K562 (cell line): ENCODE data around the gene JPT2. TPM values are rescaled to one million over a fixed set of nuclear protein-coding genes. Genes with fewer than 3 reads are reported as not detected.

Experiments used
- ATAC-seq: fragments of 200-7000 bp; cut with Tn5 transposase; 3 replicates; pipeline ENCODE4 v1.9.1; 2020; ENCODE audit warnings: moderate library complexity
- BruUV-seq: library from RNA; stranded (reverse); fragments of 400-500 nt; replicated peaks from 2 replicates; lab custom pipeline; 2021; lab: Mats Ljungman, UMichigan
- CTCF ChIA-PET: fragments of 300-600 bp; formaldehyde crosslinking; extraction: SDS; loops from one replicate; lab custom pipeline; 2021; ENCODE audit warnings: low intra/inter-chr PET ratio; lab: Yijun Ruan, JAX
- POLR2A ChIA-PET: fragments of 300-600, 350-650 bp; sonication (Branson Sonifier 250); formaldehyde crosslinking; extraction: SDS; loops from one replicate; lab custom pipeline; 2021; ENCODE audit warnings: antibody characterized with exemption, inconsistent platforms; lab: Yijun Ruan, JAX
- DNase-seq, 4 experiments: peaks; one replicate each; pipeline versions ENCODE4 v3.0.0 to v3.0.0-alpha.2; 2011 to 2018; ENCODE audit warnings: low spot score in 3 of 4, mixed read lengths in 3 of 4; ENCODE audit errors: extremely low read depth in 1 of 4
- FAIRE-seq: peaks from 2 replicates; lab custom pipeline; 2011; peaks lifted over from hg19 to GRCh38; lab: Jason Lieb, UNC
- H2AFZ ChIP-seq: 2 replicates; pipeline ENCODE4 v1.6.0; 2011; ENCODE audit warnings: low read depth, low read length, control low read depth, inconsistent platforms
- H3K27ac ChIP-seq: fragments of 200-600 bp; 3 replicates; pipeline ENCODE4 v1.8.0; 2011; ENCODE audit warnings: low read depth, mild to moderate bottlenecking, control low read depth, inconsistent platforms, low read length, moderate library complexity, mixed read lengths; ENCODE audit errors: extremely low read depth
- H3K27me3 ChIP-seq, 2 experiments: fragments of 300-600 bp in 1 of 2; 2 replicates in 1 of 2; 3 replicates in 1 of 2; pipeline versions ENCODE4 v1.6.0 to v1.8.0; 2011; ENCODE audit warnings: inconsistent platforms in 2 of 2, low read length in 2 of 2, mild to moderate bottlenecking in 1 of 2, mixed read lengths in 1 of 2, moderate library complexity in 1 of 2; ENCODE audit not compliant: control insufficient read depth in 2 of 2, insufficient read depth in 2 of 2
- H3K36me3 ChIP-seq: fragments of 300-600 bp; 3 replicates; pipeline ENCODE4 v1.8.0; 2011; ENCODE audit warnings: mild to moderate bottlenecking, low read length, inconsistent platforms; ENCODE audit not compliant: control insufficient read depth, insufficient read depth
- H3K4me1 ChIP-seq, 2 experiments: fragments of 200-600 bp in 1 of 2; replicated peaks in 1 of 2; 2 replicates in 1 of 2; 3 replicates in 1 of 2; pipeline versions ENCODE4 v1.5.1 to v1.8.0; 2011; ENCODE audit warnings: inconsistent platforms in 2 of 2, low read length in 2 of 2, mild to moderate bottlenecking in 1 of 2, mixed read lengths in 1 of 2, moderate library complexity in 1 of 2; ENCODE audit not compliant: control insufficient read depth in 2 of 2, insufficient read depth in 2 of 2
- H3K4me2 ChIP-seq: 2 replicates; pipeline ENCODE4 v1.6.1; 2011; ENCODE audit warnings: low read length, control low read depth, inconsistent platforms, mixed read lengths; ENCODE audit not compliant: insufficient read depth
- H3K4me3 ChIP-seq: fragments of 200-600 bp; sonication (generic), shearing (Covaris generic); 2 replicates; pipeline ENCODE4 v1.5.1; 2016; ENCODE audit warnings: control low read depth, inconsistent platforms
- H3K79me2 ChIP-seq: fragments of 200-600 bp; 3 replicates; pipeline ENCODE4 v1.8.0; 2011; ENCODE audit warnings: low read length, inconsistent platforms; ENCODE audit not compliant: control insufficient read depth, insufficient read depth
- H3K9ac ChIP-seq, 2 experiments: 2 replicates each; pipeline versions ENCODE4 v1.6.0 to v1.6.1; 2011; ENCODE audit warnings: low read depth in 2 of 2, low read length in 2 of 2, control low read depth in 1 of 2, inconsistent platforms in 1 of 2, mild to moderate bottlenecking in 1 of 2, mixed read lengths in 1 of 2; ENCODE audit not compliant: insufficient read depth in 1 of 2
- H3K9me1 ChIP-seq: one replicate; pipeline ENCODE4 v1.6.0; 2011; ENCODE audit warnings: inconsistent platforms, mild to moderate bottlenecking, low read length, moderate library complexity; ENCODE audit not compliant: control insufficient read depth, insufficient read depth
- H3K9me3 ChIP-seq: replicated peaks from 2 replicates; pipeline ENCODE4 v1.5.1; 2011; ENCODE audit warnings: low read depth, low read length, inconsistent platforms; ENCODE audit not compliant: control insufficient read depth, insufficient read depth
- H4K20me1 ChIP-seq: replicated peaks from 2 replicates; pipeline ENCODE4 v1.6.1; 2011; ENCODE audit warnings: low read length, inconsistent platforms, mixed read lengths; ENCODE audit not compliant: control insufficient read depth, insufficient read depth
- BRF2 ChIP-seq: IDR thresholded peaks from 3 replicates; pipeline ENCODE4 v1.6.1; 2011; ENCODE audit warnings: borderline replicate concordance, mild to moderate bottlenecking; ENCODE audit not compliant: insufficient read length, insufficient read depth
- FOXJ2 ChIP-seq: fragments of 200-800 bp; sonication (Bioruptor generic); IDR thresholded peaks from 2 replicates; pipeline ENCODE4 v1.6.1; 2016; ENCODE audit warnings: missing genetic modification characterization, missing compliant biosample characterization
- FOXK1 ChIP-seq: sonication (generic); formaldehyde crosslinking; IDR thresholded peaks from 2 replicates; pipeline ENCODE4 v1.8.0; 2022; ENCODE audit warnings: missing genetic modification reagents, mild to moderate bottlenecking, borderline replicate concordance
- FOXK2 ChIP-seq, 2 experiments: fragments of 450-650 bp; IDR thresholded peaks in 1 of 2; conservative IDR thresholded peaks in 1 of 2; 2 replicates each; pipeline ENCODE4 v1.6.1; 2016; ENCODE audit warnings: low read depth in 2 of 2, mild to moderate bottlenecking in 1 of 2
- MTA1 ChIP-seq: fragments of 450-650 bp; IDR thresholded peaks from 2 replicates; pipeline ENCODE4 v1.6.1; 2017; ENCODE audit warnings: borderline replicate concordance
- NFXL1 ChIP-seq: fragments of 450-650 bp; formaldehyde crosslinking; IDR thresholded peaks from 2 replicates; pipeline ENCODE4 v1.4.0; 2021; ENCODE audit warnings: mild to moderate bottlenecking
- PCBP1 ChIP-seq: fragments of 200-400 bp; formaldehyde crosslinking; IDR thresholded peaks from 2 replicates; pipeline ENCODE4 v1.6.1; 2018; ENCODE audit warnings: mild to moderate bottlenecking, low read depth, low read length; ENCODE audit not compliant: poor library complexity, severe bottlenecking
- POLR2A ChIP-seq: fragments of 450-650 bp; conservative IDR thresholded peaks from 2 replicates; pipeline ENCODE4 v1.6.1; 2016
- POLR3G ChIP-seq: IDR thresholded peaks from 2 replicates; pipeline ENCODE4 v1.6.1; 2011; ENCODE audit not compliant: insufficient read length, insufficient replicate concordance; ENCODE audit errors: extremely low read depth
- RB1 ChIP-seq: fragments of 450-650 bp; IDR thresholded peaks from 2 replicates; pipeline ENCODE4 v1.6.1; 2017; ENCODE audit warnings: low read depth, mild to moderate bottlenecking
- SRSF9 ChIP-seq: fragments of 200-400 bp; formaldehyde crosslinking; IDR thresholded peaks from 2 replicates; pipeline ENCODE4 v1.6.1; 2017; ENCODE audit warnings: low read depth, low read length, borderline replicate concordance
- ZBTB7A ChIP-seq: IDR thresholded peaks from 2 replicates; pipeline ENCODE4 v1.6.1; 2011; ENCODE audit warnings: low read depth, mild to moderate bottlenecking, low read length, moderate library complexity, borderline replicate concordance; ENCODE audit not compliant: control insufficient read depth
- ZKSCAN8 ChIP-seq: fragments of 200-800 bp; sonication (Bioruptor generic); IDR thresholded peaks from 2 replicates; pipeline ENCODE4 v1.6.1; 2016; ENCODE audit warnings: missing genetic modification characterization, missing compliant biosample characterization
- ZNF384 ChIP-seq: IDR thresholded peaks from 2 replicates; pipeline ENCODE4 v1.6.1; 2012; ENCODE audit warnings: low read depth, low read length, improper control_type of control experiment
- ZNF75A ChIP-seq: fragments of 450-650 bp; formaldehyde crosslinking; IDR thresholded peaks from 2 replicates; pipeline ENCODE4 v1.4.0; 2020; ENCODE audit warnings: mild to moderate bottlenecking
- WGBS: fragments of 100-300 bp; shearing (Covaris generic); methylation state at CpG from one replicate; pipeline ENCODE4 v1.1.6; 2016; ENCODE audit warnings: low coverage, mixed read lengths; ENCODE audit not compliant: insufficient coverage; ENCODE audit errors: missing lambda C conversion rate; 5-methylcytosine and 5-hydroxymethylcytosine counted together
- in situ Hi-C: fragments of 300-500 bp; cut with MboI; formaldehyde crosslinking; loops from 4 replicates; pipeline ENCODE4 v1.15.0; 2018; ENCODE audit warnings: inconsistent platforms, mixed read lengths
- intact Hi-C: fragments of 100-400 bp; cut with micrococcal nuclease; formaldehyde crosslinking; loops from 2 replicates; pipeline ENCODE4 v1.14.2; 2022
- polyA plus RNA-seq, 8 experiments: library from polyadenylated mRNA; depleted of rRNA in 4 of 8; stranded (reverse) in 5 of 8; unstranded in 3 of 8; fragments of >200 nt; fragmentation: Nextera tagmentation in 2 of 8; fragmentation: Illumina TruSeq in 1 of 8; extraction: Ambion mirVana in 2 of 8; extraction: Trizol in 1 of 8; gene quantifications; 2 replicates each; pipeline versions ENCODE4 v1.2.1 to v1.2.3, GENCODE V29; 2011 to 2014; ENCODE audit warnings: inconsistent platforms in 1 of 8, missing spikeins in 1 of 8
- total RNA-seq, 7 experiments: library from RNA; depleted of rRNA in 6 of 7; stranded (reverse); fragments of >200 nt in 6 of 7; fragmentation: Illumina TruSeq in 2 of 7; extraction: Trizol in 2 of 7; gene quantifications; 2 replicates each; pipeline versions ENCODE4 v1.2.1 to v1.2.3, GENCODE V29; 2011 to 2021; ENCODE audit warnings: low replicate concordance in 1 of 7

Gene JPT2
- total and polyA plus RNA-seq, 9 of the 15 experiments (the other 6 are each of a cell fraction or from before 2014, with no cell fraction given) = 25.5 to 133 (median 106) TPM

GRCh38 chr16:1642753-1643152 is 35.3 kb upstream of the JPT2 start (continued):
- no peak for TF ChIP-seq PCBP1
- TF ChIP-seq POLR2A = no peak
- no peak for TF ChIP-seq NFXL1 (CRISPR knock-in tag)
- TF ChIP-seq ZBTB7A = no peak
- TF ChIP-seq, all 486 proteins: peak for 0

- ATAC-seq (no peak), DNase-seq (no peak), FAIRE-seq (no peak)
- no peak overlapping the region for H3K9ac ChIP-seq
- H3K27ac ChIP-seq = no peak overlapping the region
- H3K79me2 ChIP-seq = peaks cover 17% of the 10 kb centered on the region; the same call in 2 of the 3 replicates
- 98% methylated on average over 12 of the region's 12 CpGs for WGBS
- H3K4me3 ChIP-seq = no peak overlapping the region
- H4K20me1 ChIP-seq = no peaks in the 10 kb centered on the region
- no peak overlapping the region for H3K4me2 ChIP-seq
- in situ Hi-C loops = no loop called here
- ChIA-PET POLR2A (interaction anchor here (1.0 to 1.6 kb wide), 2 partner anchors 23 to 223 kb away, joined by 3 to 4 read pairs; no protein-coding TSS in a partner anchor), CTCF (no interaction called here)
- H3K36me3 ChIP-seq = peaks cover 85% of the 10 kb centered on the region
- TF ChIP-seq ZNF384 = no peak
- no peak for TF ChIP-seq POLR3G
- TF ChIP-seq FOXJ2 = no peak
- no peak for TF ChIP-seq FOXK2 (conservative IDR thresholded peaks at IDR 0.05 in 1 of 2, IDR thresholded peaks at IDR 0.05 in 1 of 2; ENCODE audit: low read depth in 2 of 2)
- no peak for TF ChIP-seq ZKSCAN8 (CRISPR knock-in tag)
- no peak for TF ChIP-seq BRF2
- TF ChIP-seq RB1 = no peak
- TF ChIP-seq ZNF75A (CRISPR knock-in tag) = no peak
- TF ChIP-seq FOXK1 (CRISPR knock-in tag) = no peak
- TF ChIP-seq MTA1 = no peak
- TF ChIP-seq SRSF9 = no peak
- intact Hi-C loops = no loop called here
- H3K9me3 ChIP-seq = no peaks in the 10 kb centered on the region
- H3K27me3 ChIP-seq = no peaks in the 10 kb centered on the region
- H3K4me1 ChIP-seq = peaks cover 18 to 21% of the 10 kb centered on the region in 2 experiments
- no peak overlapping the region for H2AFZ ChIP-seq
- peaks cover 3% of the 10 kb centered on the region for H3K9me1 ChIP-seq
- no TSS peak for BruUV-seq
These were observed 34.6 kb upstream of the JPT2 start for GRCh38 chr16:1643521-1643920.
